Bronchial epithelial cell (primary cell): ENCODE measurements around the gene PCDHGC3. TPM values are rescaled to one million over a fixed set of nuclear protein-coding genes. Genes with fewer than 3 reads are reported as not detected.

Experiments used
- DNase-seq: peaks from one replicate; pipeline ENCODE4 v3.0.0-alpha.2; 2010; ENCODE audit warnings: low read depth
- FAIRE-seq: peaks from 2 replicates; lab custom pipeline; 2011; peaks lifted over from hg19 to GRCh38; lab: Jason Lieb, UNC
- H3K27me3 ChIP-seq: 2 replicates; pipeline ENCODE4 v1.5.1; 2011; ENCODE audit warnings: low read length; ENCODE audit not compliant: control insufficient read depth, insufficient read depth
- H3K36me3 ChIP-seq: 2 replicates; pipeline ENCODE4 v1.5.1; 2011; ENCODE audit warnings: low read length; ENCODE audit not compliant: control insufficient read depth, insufficient read depth
- H3K4me3 ChIP-seq: 2 replicates; pipeline ENCODE4 v1.5.1; 2011; ENCODE audit warnings: mild to moderate bottlenecking, low read depth, low read length, control low read depth
- total RNA-seq: library from RNA; depleted of rRNA; stranded (reverse); fragments of >200 nt; gene quantifications from 2 replicates; pipeline ENCODE4 v1.2.1, GENCODE V29; 2014
- TF ChIP-seq, protein P1 (sequence below): IDR thresholded peaks from 2 replicates; pipeline ENCODE4 v1.5.1; 2011; ENCODE audit warnings: mild to moderate bottlenecking, moderate library complexity, low read length, control low read depth, inconsistent platforms; ENCODE audit not compliant: insufficient read depth, severe bottlenecking

Gene PCDHGC3
- total RNA-seq, 1 donor from 2014 or later: 9.5 TPM

DNA sequence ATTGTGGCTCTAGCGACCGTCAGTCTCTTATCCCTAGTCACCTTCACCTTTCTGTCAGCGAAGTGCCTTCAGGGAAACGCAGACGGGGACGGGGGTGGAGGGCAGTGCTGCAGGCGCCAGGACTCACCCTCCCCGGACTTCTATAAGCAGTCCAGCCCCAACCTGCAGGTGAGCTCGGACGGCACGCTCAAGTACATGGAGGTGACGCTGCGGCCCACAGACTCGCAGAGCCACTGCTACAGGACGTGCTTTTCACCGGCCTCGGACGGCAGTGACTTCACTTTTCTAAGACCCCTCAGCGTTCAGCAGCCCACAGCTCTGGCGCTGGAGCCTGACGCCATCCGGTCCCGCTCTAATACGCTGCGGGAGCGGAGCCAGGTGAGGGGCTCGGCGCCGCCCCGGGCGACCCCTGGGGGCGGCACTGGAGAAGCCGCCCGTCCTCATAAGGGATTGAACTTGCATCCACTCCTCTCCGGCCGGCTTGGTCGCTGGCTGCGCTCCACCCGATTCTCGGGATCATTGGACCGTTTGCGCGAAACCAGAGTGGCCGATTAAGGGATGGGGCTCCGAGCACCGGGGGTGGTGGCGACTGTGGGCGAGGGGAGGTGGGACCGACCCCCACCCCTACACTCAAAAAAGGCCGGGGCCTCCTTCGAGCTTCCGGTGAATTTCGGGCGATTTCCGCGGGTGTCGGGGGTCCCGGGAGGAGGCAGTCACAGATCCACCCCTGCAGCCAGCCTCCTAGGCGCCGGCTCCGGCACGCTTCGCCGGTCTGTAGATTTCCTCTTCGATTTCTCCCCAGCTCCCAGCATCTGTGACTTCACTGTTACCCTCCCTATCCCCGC is 15.8 kb downstream of the PCDHGC3 start:
- Histone ChIP-seq H3K27me3 (peaks cover 6% of the 10 kb centered on the region), H3K4me3 (no peak overlapping the region), H3K36me3 (no peaks in the 10 kb centered on the region)
- no peak for FAIRE-seq
- no peak for DNase-seq
- TF ChIP-seq, protein P1, sequence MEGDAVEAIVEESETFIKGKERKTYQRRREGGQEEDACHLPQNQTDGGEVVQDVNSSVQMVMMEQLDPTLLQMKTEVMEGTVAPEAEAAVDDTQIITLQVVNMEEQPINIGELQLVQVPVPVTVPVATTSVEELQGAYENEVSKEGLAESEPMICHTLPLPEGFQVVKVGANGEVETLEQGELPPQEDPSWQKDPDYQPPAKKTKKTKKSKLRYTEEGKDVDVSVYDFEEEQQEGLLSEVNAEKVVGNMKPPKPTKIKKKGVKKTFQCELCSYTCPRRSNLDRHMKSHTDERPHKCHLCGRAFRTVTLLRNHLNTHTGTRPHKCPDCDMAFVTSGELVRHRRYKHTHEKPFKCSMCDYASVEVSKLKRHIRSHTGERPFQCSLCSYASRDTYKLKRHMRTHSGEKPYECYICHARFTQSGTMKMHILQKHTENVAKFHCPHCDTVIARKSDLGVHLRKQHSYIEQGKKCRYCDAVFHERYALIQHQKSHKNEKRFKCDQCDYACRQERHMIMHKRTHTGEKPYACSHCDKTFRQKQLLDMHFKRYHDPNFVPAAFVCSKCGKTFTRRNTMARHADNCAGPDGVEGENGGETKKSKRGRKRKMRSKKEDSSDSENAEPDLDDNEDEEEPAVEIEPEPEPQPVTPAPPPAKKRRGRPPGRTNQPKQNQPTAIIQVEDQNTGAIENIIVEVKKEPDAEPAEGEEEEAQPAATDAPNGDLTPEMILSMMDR: no peak

DNA sequence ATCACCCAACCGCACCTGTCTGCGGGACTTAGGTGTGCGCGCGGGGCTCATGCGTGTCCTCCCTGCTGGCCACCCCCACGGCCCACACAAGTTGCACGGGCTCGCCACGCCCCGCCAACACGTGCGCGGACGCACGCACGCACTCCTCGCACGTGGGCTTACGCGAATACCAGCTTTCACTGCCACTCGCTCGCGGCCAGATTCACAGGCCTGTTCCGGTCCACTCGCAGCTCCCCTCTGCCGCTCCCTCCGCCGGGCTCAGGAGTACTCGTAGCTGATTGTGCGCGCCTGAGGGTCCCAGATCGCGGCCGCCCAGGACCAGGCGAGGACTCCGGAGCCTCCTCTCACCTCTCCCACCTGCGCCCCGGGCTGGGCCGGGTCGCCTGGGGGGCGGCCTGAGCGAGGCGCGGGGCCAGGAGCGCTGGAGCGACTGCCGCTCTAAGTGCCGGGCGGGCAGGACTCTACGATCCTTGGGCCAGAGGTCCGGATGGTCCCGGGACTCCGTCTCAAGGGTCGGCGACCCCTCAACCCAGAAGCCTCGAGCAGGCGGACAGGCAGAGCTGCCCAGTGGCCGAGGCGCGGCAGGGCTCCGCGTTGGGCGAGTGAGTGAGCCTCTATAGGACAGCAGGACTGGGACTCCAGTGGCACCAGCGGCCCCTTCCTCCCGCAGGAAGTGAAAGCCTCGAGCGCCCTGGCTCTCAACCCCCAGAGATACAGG is 16.6 kb downstream of the PCDHGC3 start:
- Histone ChIP-seq H3K27me3 (peaks cover 6% of the 10 kb centered on the region), H3K36me3 (no peaks in the 10 kb centered on the region), H3K4me3 (no peak overlapping the region)
- TF ChIP-seq, protein P1: no peak
- no peak for DNase-seq
- no peak for FAIRE-seq

DNA sequence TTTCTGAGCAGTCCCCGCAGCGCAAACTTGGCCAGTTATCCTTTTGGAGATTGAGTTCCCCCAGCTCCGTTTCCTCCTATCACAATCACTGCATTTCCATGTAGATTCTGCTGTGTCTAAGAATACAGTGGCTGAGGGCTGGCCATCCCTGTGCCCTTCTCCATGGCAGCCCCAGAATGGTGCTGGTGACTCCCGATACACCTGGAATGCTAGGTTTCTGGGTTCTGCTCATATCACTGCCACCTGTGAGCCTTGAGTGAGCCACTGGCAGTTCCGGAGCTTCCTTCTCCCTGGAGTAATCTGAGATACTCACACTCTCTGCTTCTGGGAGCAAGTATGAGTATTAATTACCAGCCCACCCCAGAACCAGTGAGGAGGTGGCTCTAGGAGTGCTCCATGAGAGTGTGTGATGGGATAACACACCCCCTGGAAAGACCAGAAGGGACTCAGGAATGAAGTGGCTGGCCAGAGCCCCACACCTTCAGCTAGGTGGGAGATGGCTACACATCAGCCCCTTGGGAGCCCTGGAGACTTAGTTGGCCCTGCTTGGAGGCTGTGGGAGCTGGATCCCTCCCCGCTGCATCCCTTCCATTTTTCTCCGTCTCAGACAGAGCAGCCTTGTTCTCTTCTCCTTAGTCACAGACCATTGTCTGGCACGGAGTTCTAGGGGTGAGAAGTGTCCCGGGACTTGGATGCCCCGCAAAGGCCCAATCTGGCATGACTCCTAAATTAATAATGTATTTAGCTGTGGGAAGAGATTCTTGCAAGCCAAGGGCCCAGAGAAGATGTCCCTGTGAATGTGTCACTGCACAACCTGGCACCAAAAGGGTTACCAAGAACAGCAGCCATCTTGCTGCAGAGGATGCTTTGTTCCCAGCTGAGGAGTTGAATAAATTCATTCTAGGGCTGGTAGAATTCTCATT is 18.0 kb downstream of the PCDHGC3 start:
- Histone ChIP-seq H3K27me3 (peaks cover 6% of the 10 kb centered on the region), H3K36me3 (no peaks in the 10 kb centered on the region), H3K4me3 (no peak overlapping the region)
- DNase-seq (no peak), FAIRE-seq (no peak)
- TF ChIP-seq, protein P1: no peak

DNA sequence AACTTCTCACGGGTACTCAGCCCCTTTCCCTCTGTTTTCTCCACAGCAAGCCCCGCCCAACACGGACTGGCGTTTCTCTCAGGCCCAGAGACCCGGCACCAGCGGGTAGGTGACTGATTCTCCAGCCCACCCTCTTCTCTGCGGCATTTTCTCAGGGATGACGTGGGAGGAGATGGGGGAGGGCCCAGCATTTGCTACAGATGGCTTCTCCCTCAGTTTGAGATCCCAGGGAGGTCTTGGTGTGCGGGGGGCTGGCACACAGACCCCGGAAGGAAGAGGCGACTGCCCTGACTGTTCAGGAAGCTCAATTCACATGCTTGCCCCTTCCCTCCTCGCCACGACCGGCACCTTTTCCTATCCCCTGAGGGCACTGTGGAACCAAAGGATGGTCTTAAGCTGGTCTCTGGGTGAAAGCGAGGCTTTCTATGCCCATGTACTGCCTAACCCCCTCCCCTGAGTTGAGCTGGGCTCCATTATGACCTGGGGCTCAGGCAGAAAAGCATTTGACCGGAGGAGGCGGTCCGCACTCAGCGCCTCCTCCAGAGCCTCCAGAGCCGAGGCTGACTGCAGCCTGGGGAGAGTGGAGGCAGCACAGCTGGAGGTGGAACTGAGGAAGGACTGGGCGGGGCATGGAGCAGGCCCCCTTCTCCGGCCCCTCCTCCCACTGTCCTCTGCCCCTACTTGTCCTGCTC is 19.1 kb downstream of the PCDHGC3 start:
- Histone ChIP-seq H3K27me3 (peaks cover 6% of the 10 kb centered on the region), H3K4me3 (no peak overlapping the region), H3K36me3 (no peaks in the 10 kb centered on the region)
- DNase-seq: no peak
- TF ChIP-seq, protein P1: no peak
- FAIRE-seq: no peak

DNA sequence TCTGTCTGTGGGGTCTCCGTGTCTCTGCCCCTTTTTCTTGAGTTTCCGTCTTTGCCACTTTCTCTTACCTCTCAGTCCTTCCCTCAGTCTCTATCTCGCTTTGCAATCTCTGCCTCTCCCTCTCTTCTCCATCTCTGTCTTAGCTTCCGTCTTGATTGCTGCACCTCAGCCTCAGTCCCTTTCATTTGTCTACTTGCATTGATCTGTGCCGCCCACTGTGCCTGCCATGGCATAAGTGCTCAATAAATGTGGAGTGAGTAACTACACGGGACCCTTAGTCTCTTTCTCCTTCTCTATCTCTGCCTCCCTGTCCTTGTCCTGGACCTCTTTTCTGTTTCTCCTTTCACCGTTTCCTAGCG is 19.7 kb downstream of the PCDHGC3 start:
- DNase-seq: no peak
- Histone ChIP-seq H3K36me3 (no peaks in the 10 kb centered on the region), H3K4me3 (no peak overlapping the region), H3K27me3 (peaks cover 6% of the 10 kb centered on the region)
- TF ChIP-seq, protein P1: no peak
- FAIRE-seq: no peak
